Endodermal cell (in vitro differentiated cells): Measurements from ENCODE around the gene TMEM273. TPM values are rescaled to one million over a fixed set of nuclear protein-coding genes. Genes with fewer than 3 reads are reported as not detected.

ENCODE experiments used
- DNase-seq: peaks from one replicate; pipeline ENCODE4 v3.0.0-alpha.2; 2017
- H3K27ac ChIP-seq: 2 replicates; pipeline ENCODE4 v1.5.1; 2013; ENCODE audit warnings: mild to moderate bottlenecking, low read depth, low read length, moderate library complexity
- H3K27me3 ChIP-seq: 2 replicates; pipeline ENCODE4 v1.6.1; 2013; ENCODE audit warnings: mild to moderate bottlenecking, low read length, moderate library complexity; ENCODE audit not compliant: insufficient read depth, control insufficient read depth, poor library complexity, severe bottlenecking
- H3K36me3 ChIP-seq: 2 replicates; pipeline ENCODE4 v1.7.0; 2013; ENCODE audit warnings: mild to moderate bottlenecking, low read length, moderate library complexity; ENCODE audit not compliant: control insufficient read depth, insufficient read depth
- H3K4me1 ChIP-seq: one replicate; pipeline ENCODE4 v1.7.0; 2013; ENCODE audit warnings: low read length; ENCODE audit not compliant: control insufficient read depth, insufficient read depth
- H3K4me3 ChIP-seq: 2 replicates; pipeline ENCODE4 v1.5.1; 2013; ENCODE audit warnings: mild to moderate bottlenecking, low read length, moderate library complexity
- H3K9ac ChIP-seq: 2 replicates; pipeline ENCODE4 v1.6.1; 2013; ENCODE audit warnings: mild to moderate bottlenecking, low read length, moderate library complexity; ENCODE audit not compliant: poor library complexity, severe bottlenecking; ENCODE audit errors: extremely low read depth
- H3K9me3 ChIP-seq: 2 replicates; pipeline ENCODE4 v1.6.1; 2013; ENCODE audit warnings: mild to moderate bottlenecking, low read length, moderate library complexity; ENCODE audit not compliant: control insufficient read depth
- H3K27ac Mint-ChIP-seq: 2 replicates; pipeline ENCODE4 v1.8.0; 2020; ENCODE audit warnings: mixed read lengths
- H3K27me3 Mint-ChIP-seq: 2 replicates; pipeline ENCODE4 v1.8.0; 2021; ENCODE audit warnings: mild to moderate bottlenecking, mixed read lengths; ENCODE audit not compliant: insufficient read depth
- H3K36me3 Mint-ChIP-seq: 2 replicates; pipeline ENCODE4 v1.8.0; 2020; ENCODE audit warnings: low read depth, mixed read lengths
- H3K4me1 Mint-ChIP-seq: 2 replicates; pipeline ENCODE4 v1.8.0; 2020; ENCODE audit warnings: mixed read lengths
- H3K4me3 Mint-ChIP-seq: 2 replicates; pipeline ENCODE4 v1.8.0; 2020; ENCODE audit warnings: mild to moderate bottlenecking, moderate library complexity, mixed read lengths
- H3K9me3 Mint-ChIP-seq: 2 replicates; pipeline ENCODE4 v1.8.0; 2020; ENCODE audit warnings: mild to moderate bottlenecking, mixed read lengths
- WGBS, 2 experiments: methylation state at CpG; one replicate each; pipeline versions ENCODE4 v1.1.5 to v1.1.7; 2013; ENCODE audit warnings: missing lambda C conversion rate in 2 of 2, mixed read lengths in 1 of 2; ENCODE audit not compliant: insufficient coverage in 1 of 2, insufficient read length in 1 of 2; 5-methylcytosine and 5-hydroxymethylcytosine counted together
- total RNA-seq, 2 donors: library from RNA; stranded (reverse); fragmentation: NEBNext Ultra II Directional in 1 of 2; extraction: Animal tissue kit (Norgen Biotek cat#: 25700) in 1 of 2; gene quantifications; 2 replicates in 1 of 2; 3 replicates in 1 of 2; pipeline ENCODE4 v1.2.1, GENCODE V29; 2021
- TF ChIP-seq, protein P1 (sequence below): fragments of 200-600 bp; sonication (generic); conservative IDR thresholded peaks from 2 replicates; pipeline ENCODE4 v1.5.0; 2021; ENCODE audit warnings: antibody characterized with exemption, mild to moderate bottlenecking

The TMEM273 gene
- total RNA-seq, 2 donors from 2014 or later = not detected

- TF ChIP-seq, protein P1, sequence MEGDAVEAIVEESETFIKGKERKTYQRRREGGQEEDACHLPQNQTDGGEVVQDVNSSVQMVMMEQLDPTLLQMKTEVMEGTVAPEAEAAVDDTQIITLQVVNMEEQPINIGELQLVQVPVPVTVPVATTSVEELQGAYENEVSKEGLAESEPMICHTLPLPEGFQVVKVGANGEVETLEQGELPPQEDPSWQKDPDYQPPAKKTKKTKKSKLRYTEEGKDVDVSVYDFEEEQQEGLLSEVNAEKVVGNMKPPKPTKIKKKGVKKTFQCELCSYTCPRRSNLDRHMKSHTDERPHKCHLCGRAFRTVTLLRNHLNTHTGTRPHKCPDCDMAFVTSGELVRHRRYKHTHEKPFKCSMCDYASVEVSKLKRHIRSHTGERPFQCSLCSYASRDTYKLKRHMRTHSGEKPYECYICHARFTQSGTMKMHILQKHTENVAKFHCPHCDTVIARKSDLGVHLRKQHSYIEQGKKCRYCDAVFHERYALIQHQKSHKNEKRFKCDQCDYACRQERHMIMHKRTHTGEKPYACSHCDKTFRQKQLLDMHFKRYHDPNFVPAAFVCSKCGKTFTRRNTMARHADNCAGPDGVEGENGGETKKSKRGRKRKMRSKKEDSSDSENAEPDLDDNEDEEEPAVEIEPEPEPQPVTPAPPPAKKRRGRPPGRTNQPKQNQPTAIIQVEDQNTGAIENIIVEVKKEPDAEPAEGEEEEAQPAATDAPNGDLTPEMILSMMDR = no peak
- H3K4me1 ChIP-seq = no peaks in the 10 kb centered on the region
- no peaks in the 10 kb centered on the region for H3K9me3 Mint-ChIP-seq
- H3K27me3 Mint-ChIP-seq = no peaks in the 10 kb centered on the region
- peaks cover 4% of the 10 kb centered on the region for H3K4me1 Mint-ChIP-seq
- no peak overlapping the region for H3K4me3 ChIP-seq
- H3K27ac ChIP-seq = no peak overlapping the region
- H3K9ac ChIP-seq = no peak overlapping the region
- no peak overlapping the region for H3K27ac Mint-ChIP-seq
- H3K36me3 Mint-ChIP-seq = no peaks in the 10 kb centered on the region
- WGBS, 2 experiments = 90% methylated on average over 5 of the region's 5 CpGs; no CpG with 5 or more reads in 1 of the 2 experiments
- no peaks in the 10 kb centered on the region for H3K9me3 ChIP-seq
- H3K4me3 Mint-ChIP-seq = no peak overlapping the region
- H3K27me3 ChIP-seq = no peaks in the 10 kb centered on the region
- H3K36me3 ChIP-seq = no peaks in the 10 kb centered on the region
- DNase-seq = no peak
These were observed 28.1 kb downstream of the TMEM273 start for GRCh38 chr10:49160110-49160509.

DNA sequence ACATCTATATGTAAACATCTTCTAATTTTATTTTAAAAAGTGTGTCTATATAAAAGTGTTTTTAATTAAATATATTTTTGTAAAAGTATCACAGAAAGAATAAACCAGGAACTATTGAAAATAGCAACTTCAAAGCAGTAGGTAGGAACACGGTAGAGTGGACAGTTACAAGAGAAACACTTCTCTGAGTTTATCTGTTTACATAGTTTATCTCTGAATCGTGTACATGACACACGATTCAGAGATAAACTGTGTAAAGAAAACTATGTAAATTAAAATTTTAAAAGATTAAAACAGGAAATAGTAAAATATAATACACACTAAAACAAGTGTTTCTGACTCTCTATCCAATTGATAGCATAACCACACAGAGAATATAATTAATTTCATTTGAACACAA is 29.3 kb downstream of the TMEM273 start:
- no peaks in the 10 kb centered on the region for H3K27me3 ChIP-seq
- TF ChIP-seq, protein P1 = no peak
- no peaks in the 10 kb centered on the region for H3K4me1 ChIP-seq
- H3K9me3 ChIP-seq = no peaks in the 10 kb centered on the region
- no peak overlapping the region for H3K4me3 ChIP-seq
- no peak overlapping the region for H3K27ac ChIP-seq
- H3K27me3 Mint-ChIP-seq = no peaks in the 10 kb centered on the region
- H3K9ac ChIP-seq = no peak overlapping the region
- H3K9me3 Mint-ChIP-seq = no peaks in the 10 kb centered on the region
- H3K4me1 Mint-ChIP-seq = peaks cover 4% of the 10 kb centered on the region
- WGBS, 2 experiments = 80 to 84% methylated on average over 1 to 2 of the region's 3 CpGs
- H3K36me3 ChIP-seq = no peaks in the 10 kb centered on the region
- no peak overlapping the region for H3K4me3 Mint-ChIP-seq
- no peak overlapping the region for H3K27ac Mint-ChIP-seq
- no peak for DNase-seq
- no peaks in the 10 kb centered on the region for H3K36me3 Mint-ChIP-seq

DNA sequence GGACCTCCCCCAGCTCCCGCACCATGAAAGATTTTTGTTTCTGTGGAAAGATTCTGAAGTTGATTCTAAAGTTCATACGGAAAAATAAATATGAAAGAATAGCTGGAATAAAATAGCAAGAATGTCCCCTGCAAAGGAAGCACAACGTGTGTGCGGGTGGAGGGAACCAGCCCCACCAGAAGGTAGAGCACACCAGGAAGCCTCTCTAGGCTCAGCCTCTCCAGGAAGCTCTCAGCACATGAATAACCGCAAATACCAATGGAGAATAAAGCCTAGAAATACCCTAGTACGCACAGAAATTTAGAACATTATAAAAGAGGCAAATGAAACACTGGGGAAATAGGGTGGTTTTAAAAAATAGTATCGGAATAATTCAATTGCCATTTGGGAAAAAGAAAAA is 29.8 kb downstream of the TMEM273 start:
- H3K36me3 Mint-ChIP-seq = no peaks in the 10 kb centered on the region
- no peak overlapping the region for H3K27ac Mint-ChIP-seq
- H3K9me3 Mint-ChIP-seq = no peaks in the 10 kb centered on the region
- TF ChIP-seq, protein P1 = no peak
- no peak overlapping the region for H3K4me3 ChIP-seq
- H3K36me3 ChIP-seq = no peaks in the 10 kb centered on the region
- H3K27me3 ChIP-seq = no peaks in the 10 kb centered on the region
- 11 to 50% methylated on average over 3 to 7 of the region's 7 CpGs for WGBS, 2 experiments
- H3K27ac ChIP-seq = no peak overlapping the region
- peaks cover 4% of the 10 kb centered on the region for H3K4me1 Mint-ChIP-seq
- peak; percentile 41 for DNase-seq
- H3K4me1 ChIP-seq = no peaks in the 10 kb centered on the region
- no peaks in the 10 kb centered on the region for H3K27me3 Mint-ChIP-seq
- no peak overlapping the region for H3K9ac ChIP-seq
- no peaks in the 10 kb centered on the region for H3K9me3 ChIP-seq
- no peak overlapping the region for H3K4me3 Mint-ChIP-seq
